ENCODE measurements around the gene DIS3L2. TPM values are rescaled to one million over a fixed set of nuclear protein-coding genes. Genes with fewer than 3 reads are reported as not detected.

Gene DIS3L2
- total RNA-seq, 6 donors from 2014 or later = 31.2 to 98.5 (median 50.3) TPM

GRCh38 chr2:232216028-232216427, 254.5 kb downstream of the DIS3L2 start:
- Histone ChIP-seq H3K27ac (no peak overlapping the region), H3K27me3 (no peaks in the 10 kb centered on the region), H3K36me3 (peaks cover 0 to 8% (median 2%) of the 10 kb centered on the region in 4 donors), H3K4me3 (no peak overlapping the region), H3K4me1 (peaks cover 0 to 8% (median 6%) of the 10 kb centered on the region in 4 donors), H3K9me3 (no peaks in the 10 kb centered on the region)
- ATAC-seq (ENCODE audit: low FRiP score in 2 of 2) (no peak), DNase-seq (no peak)
- WGBS, 2 donors = 89 to 90% methylated on average over 3 of the region's 3 CpGs
- no peak for TF ChIP-seq POLR2AphosphoS5 (IDR thresholded peaks at IDR 0.05)
- no peak for TF ChIP-seq EP300 (IDR thresholded peaks at IDR 0.05)
- TF ChIP-seq, protein P1, sequence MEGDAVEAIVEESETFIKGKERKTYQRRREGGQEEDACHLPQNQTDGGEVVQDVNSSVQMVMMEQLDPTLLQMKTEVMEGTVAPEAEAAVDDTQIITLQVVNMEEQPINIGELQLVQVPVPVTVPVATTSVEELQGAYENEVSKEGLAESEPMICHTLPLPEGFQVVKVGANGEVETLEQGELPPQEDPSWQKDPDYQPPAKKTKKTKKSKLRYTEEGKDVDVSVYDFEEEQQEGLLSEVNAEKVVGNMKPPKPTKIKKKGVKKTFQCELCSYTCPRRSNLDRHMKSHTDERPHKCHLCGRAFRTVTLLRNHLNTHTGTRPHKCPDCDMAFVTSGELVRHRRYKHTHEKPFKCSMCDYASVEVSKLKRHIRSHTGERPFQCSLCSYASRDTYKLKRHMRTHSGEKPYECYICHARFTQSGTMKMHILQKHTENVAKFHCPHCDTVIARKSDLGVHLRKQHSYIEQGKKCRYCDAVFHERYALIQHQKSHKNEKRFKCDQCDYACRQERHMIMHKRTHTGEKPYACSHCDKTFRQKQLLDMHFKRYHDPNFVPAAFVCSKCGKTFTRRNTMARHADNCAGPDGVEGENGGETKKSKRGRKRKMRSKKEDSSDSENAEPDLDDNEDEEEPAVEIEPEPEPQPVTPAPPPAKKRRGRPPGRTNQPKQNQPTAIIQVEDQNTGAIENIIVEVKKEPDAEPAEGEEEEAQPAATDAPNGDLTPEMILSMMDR (IDR thresholded peaks at IDR 0.05) = no peak
- no peak for TF ChIP-seq POLR2A (IDR thresholded peaks at IDR 0.05)

- TF ChIP-seq EP300 (IDR thresholded peaks at IDR 0.05) (no peak), POLR2A (IDR thresholded peaks at IDR 0.05) (no peak), POLR2AphosphoS5 (IDR thresholded peaks at IDR 0.05) (no peak)
- TF ChIP-seq, protein P1 (IDR thresholded peaks at IDR 0.05) = no peak
- WGBS, 2 donors = 89 to 92% methylated on average over 6 of the region's 6 CpGs
- no peak for ATAC-seq (ENCODE audit: low FRiP score in 2 of 2)
- Histone ChIP-seq H3K4me3 (no peak overlapping the region), H3K27ac (no peak overlapping the region), H3K9me3 (no peaks in the 10 kb centered on the region), H3K4me1 (peaks cover 0 to 8% (median 6%) of the 10 kb centered on the region in 4 donors), H3K27me3 (no peaks in the 10 kb centered on the region), H3K36me3 (no peaks in the 10 kb centered on the region)
- DNase-seq = no peak
Observed at GRCh38 chr2:232218778-232219495, 257.4 kb downstream of the DIS3L2 start.

DNA sequence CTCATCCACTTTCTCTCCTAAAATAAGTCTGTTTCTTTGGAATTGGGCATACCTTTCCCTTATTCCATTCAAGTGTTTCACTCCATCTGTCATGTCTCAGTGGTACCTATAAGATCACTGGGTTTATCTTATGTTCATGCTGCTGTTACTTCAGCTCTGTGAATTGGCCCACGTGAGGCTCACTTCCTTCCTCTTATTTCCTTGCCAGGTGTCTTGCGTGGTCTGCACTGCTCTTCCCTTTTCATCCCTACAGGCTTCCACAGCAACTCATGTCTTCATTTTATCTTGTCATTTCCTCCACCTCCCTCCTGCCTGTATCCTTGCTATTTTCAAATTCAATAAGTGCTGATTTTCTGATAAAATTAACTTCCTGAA, 258.0 kb downstream of the DIS3L2 start:
- ATAC-seq (ENCODE audit: low FRiP score in 2 of 2) = no peak
- TF ChIP-seq, protein P1 (IDR thresholded peaks at IDR 0.05) = no peak
- TF ChIP-seq POLR2A (IDR thresholded peaks at IDR 0.05) = no peak
- TF ChIP-seq EP300 (IDR thresholded peaks at IDR 0.05) = no peak
- TF ChIP-seq POLR2AphosphoS5 (IDR thresholded peaks at IDR 0.05) = no peak
- no peak overlapping the region for H3K27ac ChIP-seq

GRCh38 chr2:232219932-232220331, 258.4 kb downstream of the DIS3L2 start:
- Histone ChIP-seq H3K4me3 (no peak overlapping the region), H3K9me3 (no peaks in the 10 kb centered on the region), H3K4me1 (peaks cover 0 to 8% (median 6%) of the 10 kb centered on the region in 4 donors), H3K36me3 (no peaks in the 10 kb centered on the region), H3K27me3 (no peaks in the 10 kb centered on the region), H3K27ac (no peak overlapping the region)
- TF ChIP-seq POLR2AphosphoS5 (IDR thresholded peaks at IDR 0.05) = no peak
- TF ChIP-seq EP300 (IDR thresholded peaks at IDR 0.05) = no peak
- TF ChIP-seq POLR2A (IDR thresholded peaks at IDR 0.05) = no peak
- TF ChIP-seq, protein P1 (IDR thresholded peaks at IDR 0.05) = no peak
- no peak for DNase-seq
- 97% methylated on average over 5 of the region's 5 CpGs for WGBS, 2 donors
- no peak for ATAC-seq (ENCODE audit: low FRiP score in 2 of 2)

More for the DNA sequence above, 258.0 kb downstream of the DIS3L2 start:
- Histone ChIP-seq H3K4me3 (no peak overlapping the region), H3K36me3 (no peaks in the 10 kb centered on the region), H3K9me3 (no peaks in the 10 kb centered on the region), H3K4me1 (peaks cover 0 to 8% (median 6%) of the 10 kb centered on the region in 4 donors), H3K27me3 (no peaks in the 10 kb centered on the region)
- DNase-seq = no peak
- WGBS, 2 donors = 30 to 40% methylated on average over 2 of the region's 2 CpGs

DNA sequence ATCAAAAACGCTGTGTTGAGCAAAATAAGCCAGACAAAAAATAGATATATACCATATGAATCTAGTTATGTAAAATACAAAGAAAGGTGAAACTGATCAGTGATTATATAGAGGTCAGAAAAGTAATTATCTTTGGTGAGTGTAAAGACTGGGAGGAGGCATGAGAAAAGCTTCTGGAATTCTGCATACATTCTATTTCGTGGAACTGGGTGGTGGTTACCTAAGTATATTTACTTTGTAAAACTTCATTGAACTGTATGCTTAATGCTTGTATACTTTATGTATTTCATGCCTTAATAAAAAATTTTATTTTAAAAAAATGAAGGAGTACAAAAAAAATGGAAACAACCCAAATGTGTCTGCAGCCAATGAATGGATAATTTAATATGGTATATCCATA, 263.9 kb downstream of the DIS3L2 start:
- WGBS, 2 donors = 48 to 50% methylated on average over 2 of the region's 2 CpGs
- no peak for ATAC-seq (ENCODE audit: low FRiP score in 2 of 2)
- no peak for TF ChIP-seq POLR2A (IDR thresholded peaks at IDR 0.05)
- TF ChIP-seq, protein P1 (IDR thresholded peaks at IDR 0.05) = no peak
- no peak for TF ChIP-seq POLR2AphosphoS5 (IDR thresholded peaks at IDR 0.05)
- TF ChIP-seq EP300 (IDR thresholded peaks at IDR 0.05) = no peak
- no peaks in the 10 kb centered on the region for H3K9me3 ChIP-seq
- no peak for DNase-seq
- no peaks in the 10 kb centered on the region for H3K36me3 ChIP-seq
- H3K4me3 ChIP-seq = no peak overlapping the region
- no peaks in the 10 kb centered on the region for H3K27me3 ChIP-seq
- H3K4me1 ChIP-seq = peaks cover 0 to 3% (median 0%) of the 10 kb centered on the region in 4 donors
- no peak overlapping the region for H3K27ac ChIP-seq
